Transverse colon (tissue), 3 donors: ENCODE measurements around the gene REG4.
"Not testable (repeated sequence)": the region's sequence is repeated elsewhere in the genome, so short reads cannot be mapped to it uniquely, and the experiment has no call there.

Experiments used
- CTCF ChIP-seq, 5 experiments: fragments of 200-600 bp in 3 of 5; fragments of 450-650 bp in 2 of 5; sonication (generic) in 3 of 5; IDR thresholded peaks; 1 replicate in 2 of 5; 2 replicates in 3 of 5; pipeline ENCODE4 v1.5.1; 2016 to 2017; ENCODE audit warnings: antibody characterized with exemption in 5 of 5, inconsistent platforms in 3 of 5, mild to moderate bottlenecking in 2 of 5, moderate library complexity in 1 of 5
- EP300 ChIP-seq: sonication (generic); formaldehyde crosslinking; IDR thresholded peaks from one replicate; pipeline ENCODE4 v1.6.1; 2017; ENCODE audit warnings: antibody characterized with exemption, low read depth

DNA sequence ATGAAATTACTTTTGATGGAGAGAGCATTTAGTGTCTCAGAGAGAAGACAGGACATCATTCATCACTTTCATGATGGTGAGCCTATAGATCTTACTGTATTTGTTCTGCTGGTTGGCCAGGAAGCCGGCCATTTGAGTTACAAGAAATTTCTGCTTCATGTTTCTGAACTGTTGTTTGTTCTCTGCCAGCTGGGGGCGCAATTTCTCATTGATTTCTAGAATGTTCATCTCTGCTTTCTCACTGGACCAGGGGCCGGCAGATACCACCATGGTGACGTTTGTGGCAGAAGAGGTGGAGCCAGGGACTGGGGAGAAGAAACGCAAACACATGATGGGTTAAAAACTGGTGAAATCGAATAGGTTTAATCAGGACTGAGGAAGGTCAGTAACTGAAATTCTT is 32.9 kb upstream of the REG4 start:
- TF ChIP-seq CTCF (IDR thresholded peaks at IDR 0.05); EP300: not testable (repeated sequence)
